ENCODE measurements around the gene HERC3. TPM values are rescaled to one million over a fixed set of nuclear protein-coding genes. Genes with fewer than 3 reads are reported as not detected.

The HERC3 gene
- total RNA-seq, 1 experiment from 2014 or later: 10.5 TPM

DNA sequence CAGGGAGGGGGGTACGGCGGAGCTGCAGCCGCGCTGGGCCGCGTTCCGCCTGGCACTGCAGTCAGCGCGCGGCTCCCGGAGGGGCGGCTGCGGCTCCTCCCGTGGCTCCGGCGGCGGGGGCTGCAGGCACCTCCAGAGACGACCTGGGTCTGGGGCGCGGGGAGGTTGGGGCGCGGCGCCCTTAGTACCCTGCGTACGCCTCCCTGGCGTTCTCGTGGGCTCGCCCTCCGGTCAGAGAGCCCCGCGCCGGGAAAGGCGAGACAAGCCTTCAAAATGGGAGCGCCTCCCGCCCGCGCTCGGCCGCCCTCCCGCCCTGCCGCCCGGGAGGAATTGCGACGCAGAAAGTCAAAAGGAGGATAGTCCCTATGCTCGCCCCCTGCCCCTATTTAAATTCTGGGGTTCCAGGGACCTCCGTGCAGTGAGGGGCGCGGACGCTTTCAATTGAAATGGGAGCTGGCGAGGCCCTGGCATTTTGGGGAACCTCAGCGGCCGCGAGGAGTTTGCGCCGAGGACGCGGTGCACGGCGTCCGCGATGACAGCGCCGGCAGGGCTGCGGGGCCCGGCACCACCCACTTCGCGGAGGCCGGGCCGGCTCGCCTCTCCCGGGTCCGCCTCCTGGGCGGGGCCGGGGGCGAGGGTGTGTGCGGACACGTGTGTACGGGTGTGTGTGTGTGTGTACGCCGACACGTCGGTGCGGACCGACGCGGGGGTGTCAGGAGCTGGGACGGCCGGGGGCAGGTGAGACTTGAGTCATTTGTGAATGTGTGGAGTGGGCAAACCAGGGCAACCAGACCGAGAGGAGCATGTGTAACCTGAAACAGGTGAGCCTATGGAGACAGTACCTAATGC is 544 bp downstream of the HERC3 start:
- peak overlapping the region; percentile 86 for H3K4me3 ChIP-seq (ENCODE audit: low read depth, low read length)
- H3K27me3 ChIP-seq (replicated peaks; ENCODE audit: control insufficient read depth, insufficient read depth, low read length): no peaks in the 10 kb centered on the region
- Mint-ChIP-seq H3K4me3 (ENCODE audit: unreplicated experiment) (peak overlapping the region; percentile 96), H3K27me3 (ENCODE audit: insufficient read depth, unreplicated experiment) (no peaks in the 10 kb centered on the region), H3K4me1 (ENCODE audit: low read depth, unreplicated experiment) (peaks cover 6% of the 10 kb centered on the region), H3K27ac (ENCODE audit: unreplicated experiment) (peak overlapping the region; percentile 27), H3K9me3 (ENCODE audit: unreplicated experiment) (no peaks in the 10 kb centered on the region), H3K36me3 (ENCODE audit: insufficient read depth, unreplicated experiment) (no peaks in the 10 kb centered on the region)
- DNase-seq: peak; percentile 61 to 77
- POLR2A ChIA-PET: no interaction called here
- TF ChIP-seq, protein P1, sequence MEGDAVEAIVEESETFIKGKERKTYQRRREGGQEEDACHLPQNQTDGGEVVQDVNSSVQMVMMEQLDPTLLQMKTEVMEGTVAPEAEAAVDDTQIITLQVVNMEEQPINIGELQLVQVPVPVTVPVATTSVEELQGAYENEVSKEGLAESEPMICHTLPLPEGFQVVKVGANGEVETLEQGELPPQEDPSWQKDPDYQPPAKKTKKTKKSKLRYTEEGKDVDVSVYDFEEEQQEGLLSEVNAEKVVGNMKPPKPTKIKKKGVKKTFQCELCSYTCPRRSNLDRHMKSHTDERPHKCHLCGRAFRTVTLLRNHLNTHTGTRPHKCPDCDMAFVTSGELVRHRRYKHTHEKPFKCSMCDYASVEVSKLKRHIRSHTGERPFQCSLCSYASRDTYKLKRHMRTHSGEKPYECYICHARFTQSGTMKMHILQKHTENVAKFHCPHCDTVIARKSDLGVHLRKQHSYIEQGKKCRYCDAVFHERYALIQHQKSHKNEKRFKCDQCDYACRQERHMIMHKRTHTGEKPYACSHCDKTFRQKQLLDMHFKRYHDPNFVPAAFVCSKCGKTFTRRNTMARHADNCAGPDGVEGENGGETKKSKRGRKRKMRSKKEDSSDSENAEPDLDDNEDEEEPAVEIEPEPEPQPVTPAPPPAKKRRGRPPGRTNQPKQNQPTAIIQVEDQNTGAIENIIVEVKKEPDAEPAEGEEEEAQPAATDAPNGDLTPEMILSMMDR (IDR thresholded peaks at IDR 0.05; ENCODE audit: insufficient read depth in 1 of 2, low read depth in 1 of 2, low read length in 1 of 2, severe bottlenecking in 1 of 2, unreplicated experiment in 1 of 2): no peak
- H3K4me1 ChIP-seq: peaks cover 11% of the 10 kb centered on the region; the same call in 1 of the 2 replicates
- CTCF ChIA-PET: interaction anchor here (0.7 to 1.6 kb wide), 5 partner anchors 53 to 133 kb away, joined by 3 to 13 read pairs (median 3); no protein-coding TSS in a partner anchor
- no peaks in the 10 kb centered on the region for H3K36me3 ChIP-seq (ENCODE audit: control insufficient read depth, insufficient read depth, low read length)
- no TSS peak for BruUV-seq (replicated peaks)
- intact Hi-C loops (cut with micrococcal nuclease; ENCODE audit: unreplicated experiment): loop anchor here (1.0 to 5.0 kb wide), 3 partner anchors 54 to 66 kb away; no protein-coding TSS in a partner anchor
- H3K9me3 ChIP-seq: no peaks in the 10 kb centered on the region

DNA sequence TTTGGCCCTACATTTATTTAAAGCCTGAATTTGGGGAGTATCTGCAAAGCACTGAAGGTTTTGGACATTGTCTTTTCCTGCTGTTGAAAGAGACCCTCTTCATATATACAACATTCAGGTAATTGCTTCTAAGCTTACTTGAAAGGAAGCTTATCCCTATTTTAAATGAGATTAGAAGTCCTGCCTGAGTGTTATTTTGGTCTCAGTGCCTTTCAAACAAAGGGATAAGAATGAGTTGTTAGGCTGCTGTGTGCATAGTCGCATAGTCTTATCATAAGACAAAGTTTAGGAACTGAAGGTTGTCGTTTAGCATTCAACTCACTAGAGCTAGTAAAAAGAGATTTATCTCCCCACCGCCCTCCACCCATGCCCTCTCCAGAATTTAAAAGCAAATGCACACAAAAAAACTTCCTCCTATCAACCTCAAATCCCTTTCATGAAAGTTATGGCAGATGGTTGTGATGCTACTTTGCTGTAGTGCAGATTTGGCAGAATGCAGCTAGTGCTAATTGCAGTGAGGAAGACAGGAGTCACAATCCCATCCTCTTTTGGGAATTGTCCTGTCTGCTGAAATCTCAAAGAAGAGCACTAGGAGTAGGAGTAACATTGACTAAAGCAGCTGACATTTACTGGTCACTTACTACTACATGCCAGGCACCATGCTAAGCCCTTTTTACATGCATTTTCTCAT is 5.8 kb downstream of the HERC3 start:
- no peaks in the 10 kb centered on the region for H3K36me3 Mint-ChIP-seq (ENCODE audit: insufficient read depth, unreplicated experiment)
- DNase-seq: no peak
- no peaks in the 10 kb centered on the region for H3K27me3 Mint-ChIP-seq (ENCODE audit: insufficient read depth, unreplicated experiment)
- H3K27me3 ChIP-seq (replicated peaks; ENCODE audit: control insufficient read depth, insufficient read depth, low read length): no peaks in the 10 kb centered on the region
- no peaks in the 10 kb centered on the region for H3K36me3 ChIP-seq (ENCODE audit: control insufficient read depth, insufficient read depth, low read length)
- no peak overlapping the region for H3K4me3 Mint-ChIP-seq (ENCODE audit: unreplicated experiment)
- H3K4me1 ChIP-seq: peaks cover 16% of the 10 kb centered on the region; the same call in 1 of the 2 replicates
- TF ChIP-seq, protein P1 (IDR thresholded peaks at IDR 0.05; ENCODE audit: insufficient read depth in 1 of 2, low read depth in 1 of 2, low read length in 1 of 2, severe bottlenecking in 1 of 2, unreplicated experiment in 1 of 2): no peak
- no TSS peak for BruUV-seq (replicated peaks)
- H3K4me3 ChIP-seq (ENCODE audit: low read depth, low read length): no peak overlapping the region
- CTCF ChIA-PET: interaction anchor here (1.5 kb wide), 1 partner anchor 61 kb away, joined by 4 read pairs; no protein-coding TSS in a partner anchor
- H3K9me3 Mint-ChIP-seq (ENCODE audit: unreplicated experiment): no peaks in the 10 kb centered on the region
- H3K9me3 ChIP-seq: no peaks in the 10 kb centered on the region
- H3K27ac Mint-ChIP-seq (ENCODE audit: unreplicated experiment): no peak overlapping the region
- intact Hi-C loops (cut with micrococcal nuclease; ENCODE audit: unreplicated experiment): no loop called here
- POLR2A ChIA-PET: no interaction called here
- peaks cover 14% of the 10 kb centered on the region for H3K4me1 Mint-ChIP-seq (ENCODE audit: low read depth, unreplicated experiment)

DNA sequence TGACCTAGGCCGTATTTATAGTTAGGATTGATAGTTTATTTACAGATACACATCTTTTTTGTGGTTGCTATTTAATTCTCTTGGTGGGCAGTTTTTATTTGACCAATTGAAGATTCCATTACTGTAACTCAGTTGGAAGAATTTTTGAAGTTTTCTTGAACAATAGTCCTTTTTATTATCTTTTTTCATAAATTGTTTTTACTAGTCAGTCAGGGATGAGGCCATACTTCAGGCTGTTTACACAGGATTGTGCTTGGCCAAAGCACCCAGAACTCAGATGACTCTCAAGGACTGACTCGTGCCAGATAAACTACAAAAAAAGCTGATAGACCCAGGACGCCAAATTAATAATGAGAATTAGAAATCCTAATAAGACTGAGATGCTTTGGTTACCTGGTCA is 7.0 kb downstream of the HERC3 start:
- Histone ChIP-seq H3K4me1 (0 out of 2 replicates have a peak, but pooled peaks cover 13% of the 10 kb centered on the region), H3K4me3 (ENCODE audit: low read depth, low read length) (no peak overlapping the region), H3K27me3 (replicated peaks; ENCODE audit: control insufficient read depth, insufficient read depth, low read length) (no peaks in the 10 kb centered on the region), H3K9me3 (no peaks in the 10 kb centered on the region), H3K36me3 (ENCODE audit: control insufficient read depth, insufficient read depth, low read length) (no peaks in the 10 kb centered on the region)
- no peak overlapping the region for H3K4me3 Mint-ChIP-seq (ENCODE audit: unreplicated experiment)
- peaks cover 9% of the 10 kb centered on the region for H3K4me1 Mint-ChIP-seq (ENCODE audit: low read depth, unreplicated experiment)
- no peak for DNase-seq
- ChIA-PET CTCF (no interaction called here), POLR2A (no interaction called here)
- no peaks in the 10 kb centered on the region for H3K36me3 Mint-ChIP-seq (ENCODE audit: insufficient read depth, unreplicated experiment)
- H3K27ac Mint-ChIP-seq (ENCODE audit: unreplicated experiment): no peak overlapping the region
- intact Hi-C loops (cut with micrococcal nuclease; ENCODE audit: unreplicated experiment): no loop called here
- no TSS peak for BruUV-seq (replicated peaks)
- H3K9me3 Mint-ChIP-seq (ENCODE audit: unreplicated experiment): no peaks in the 10 kb centered on the region
- TF ChIP-seq, protein P1 (IDR thresholded peaks at IDR 0.05; ENCODE audit: insufficient read depth in 1 of 2, low read depth in 1 of 2, low read length in 1 of 2, severe bottlenecking in 1 of 2, unreplicated experiment in 1 of 2): no peak
- no peaks in the 10 kb centered on the region for H3K27me3 Mint-ChIP-seq (ENCODE audit: insufficient read depth, unreplicated experiment)

All from Caco-2 (cell line).